HG03520 (cell line): Measurements from ENCODE around the gene CENPO.
"Not testable (repeated sequence)": the region's sequence is repeated elsewhere in the genome, so short reads cannot be mapped to it uniquely, and the experiment has no call there.

Experiments
- ATAC-seq: cut with Tn5 transposase; IDR thresholded peaks from one replicate; pipeline ENCODE4 v1.9.1; 2021; ENCODE audit warnings: mild to moderate bottlenecking, moderate library complexity; ENCODE audit not compliant: unreplicated experiment

Gene CENPO

DNA sequence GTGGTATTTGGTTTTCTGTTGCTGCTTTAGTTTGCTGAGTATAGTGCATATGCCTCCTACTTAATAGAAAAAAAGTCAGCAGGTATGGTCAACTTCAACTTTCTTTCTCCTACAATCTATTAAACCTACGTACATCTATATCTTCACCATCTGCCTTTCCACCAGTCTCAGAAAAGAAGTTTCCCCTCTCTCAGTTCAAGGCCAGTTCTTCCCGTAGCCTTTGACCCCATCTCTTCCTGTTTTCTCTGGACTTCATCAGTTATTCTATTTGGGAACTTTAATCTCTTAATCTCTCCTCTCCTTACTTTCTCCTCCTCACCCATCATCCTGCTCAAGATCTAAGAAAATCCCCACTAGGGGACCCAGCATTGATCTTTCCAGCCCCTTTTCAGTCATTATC is 5.7 kb upstream of the CENPO start:
- no peak for ATAC-seq

DNA sequence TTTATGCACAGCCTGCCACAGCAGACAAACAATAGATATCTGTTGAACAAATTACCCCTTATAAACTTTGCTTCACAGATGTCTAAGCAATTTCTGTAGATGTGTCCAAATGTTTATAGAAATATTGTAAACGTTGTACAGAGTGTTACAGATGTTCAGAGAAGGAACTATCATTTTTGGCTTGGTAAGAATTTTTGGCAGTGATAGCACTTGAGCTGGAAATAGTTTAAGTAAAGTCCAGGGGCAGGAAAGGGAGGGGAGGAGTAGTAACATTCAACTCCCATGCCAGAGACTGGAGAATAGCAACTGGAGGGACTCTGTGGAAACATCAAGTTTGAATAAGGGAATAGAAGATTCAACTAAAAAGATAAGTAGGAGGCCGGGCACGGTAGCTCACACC is 4.4 kb upstream of the CENPO start:
- no peak for ATAC-seq

DNA sequence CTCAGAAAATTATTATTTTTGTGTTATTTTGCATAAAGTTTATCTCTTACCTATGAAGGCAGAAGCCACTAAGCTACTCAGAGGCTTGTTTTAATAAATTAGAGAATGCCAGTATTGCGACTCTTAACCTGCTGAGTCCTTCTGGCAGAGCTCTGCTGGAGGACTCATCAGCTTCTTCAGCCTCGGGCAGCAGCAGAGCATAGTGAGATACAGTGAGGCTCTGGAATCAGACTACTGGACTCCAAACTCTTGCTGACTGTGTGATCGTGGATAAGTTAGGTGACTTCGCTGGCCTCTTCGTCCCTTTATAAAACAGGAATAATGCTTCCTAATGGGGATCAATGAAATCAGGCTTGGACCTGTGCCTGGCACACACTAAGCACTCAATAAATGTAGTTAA is 1.8 kb upstream of the CENPO start:
- no peak for ATAC-seq

DNA sequence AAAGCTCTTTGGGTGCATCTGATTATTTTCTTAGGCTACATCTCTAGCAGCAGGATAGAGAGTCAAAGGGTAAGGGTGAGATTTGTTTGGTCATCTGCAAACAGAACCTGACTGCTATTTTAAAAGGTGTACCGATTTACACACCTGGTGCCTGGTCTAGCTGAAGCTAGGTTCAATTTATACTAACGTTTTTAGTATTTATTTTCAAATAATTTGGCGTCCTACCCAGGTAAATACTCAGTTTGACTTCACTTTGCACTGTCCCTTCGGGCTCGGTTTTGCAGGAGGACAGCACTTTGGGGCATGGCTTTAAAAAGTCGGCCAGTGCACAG is 717 bp upstream of the CENPO start:
- no peak for ATAC-seq

DNA sequence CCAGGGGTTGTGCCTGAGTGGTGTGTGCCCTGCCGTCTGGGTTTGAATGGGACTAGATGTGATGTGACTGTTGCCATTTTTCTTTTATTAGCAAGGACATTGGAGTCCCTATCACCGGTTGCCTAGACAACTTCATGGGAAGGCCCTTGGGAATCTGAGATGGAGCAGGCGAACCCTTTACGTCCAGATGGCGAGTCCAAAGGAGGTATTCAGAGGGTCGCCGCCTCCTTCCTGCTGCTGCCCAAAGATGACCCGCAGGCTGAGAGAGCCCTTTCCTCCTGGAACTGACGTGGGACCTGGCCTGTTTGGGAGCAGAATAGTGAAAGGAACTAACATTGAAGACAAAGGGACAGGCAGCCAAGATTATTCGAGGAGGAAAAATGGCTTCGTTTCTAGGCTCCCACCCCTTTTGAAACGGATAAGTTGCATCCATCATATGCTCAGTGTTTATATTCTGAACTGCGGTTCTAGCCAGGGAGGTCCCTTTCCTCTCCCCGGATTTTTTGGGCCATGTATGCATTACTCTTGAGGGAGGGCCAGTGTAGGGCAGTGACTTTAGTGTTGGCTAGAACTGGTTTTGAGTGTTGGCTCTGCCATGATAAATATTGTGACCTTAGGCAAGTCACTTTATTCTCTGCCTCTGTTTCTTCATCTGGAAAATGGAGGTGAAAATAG is 673 bp downstream of the CENPO start:
- ATAC-seq, result peak; percentile 1

DNA sequence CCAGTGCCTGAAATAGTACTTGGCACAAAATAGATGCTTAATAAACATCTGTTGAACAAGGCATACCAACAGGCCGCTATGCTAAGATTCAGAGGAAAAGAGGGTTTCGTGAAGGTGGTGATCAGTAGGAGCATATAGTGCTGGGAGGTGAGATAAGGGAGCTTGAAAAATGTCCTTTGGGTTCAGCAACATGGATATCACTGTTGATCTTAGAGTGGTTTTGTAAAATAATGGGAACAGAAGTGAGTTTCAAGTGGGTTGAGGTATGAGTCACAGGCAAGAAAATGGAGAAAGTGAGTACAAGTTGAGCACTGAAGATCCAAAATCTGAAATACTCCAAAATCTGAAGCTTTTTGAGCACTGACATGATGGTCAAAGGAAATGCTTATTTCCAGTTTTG is 4.4 kb downstream of the CENPO start:
- no peak for ATAC-seq

DNA sequence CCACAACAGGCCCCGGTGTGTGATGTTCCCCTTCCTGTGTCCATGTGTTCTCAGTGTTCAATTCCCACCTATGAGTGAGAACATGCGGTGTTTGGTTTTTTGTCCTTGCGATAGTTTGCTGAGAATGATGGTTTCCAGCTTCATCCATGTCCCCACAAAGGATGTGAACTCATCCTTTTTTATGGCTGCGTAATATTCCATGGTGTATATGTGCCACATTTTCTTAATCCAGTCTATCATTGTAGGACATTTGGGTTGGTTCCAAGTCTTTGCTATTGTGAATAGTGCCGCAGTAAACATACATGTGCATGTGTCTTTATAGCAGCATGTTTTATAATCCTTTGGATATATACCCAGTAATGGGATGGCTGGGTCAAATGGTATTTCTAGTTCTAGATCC is 7.3 kb downstream of the CENPO start:
- ATAC-seq, result not testable (repeated sequence)

DNA sequence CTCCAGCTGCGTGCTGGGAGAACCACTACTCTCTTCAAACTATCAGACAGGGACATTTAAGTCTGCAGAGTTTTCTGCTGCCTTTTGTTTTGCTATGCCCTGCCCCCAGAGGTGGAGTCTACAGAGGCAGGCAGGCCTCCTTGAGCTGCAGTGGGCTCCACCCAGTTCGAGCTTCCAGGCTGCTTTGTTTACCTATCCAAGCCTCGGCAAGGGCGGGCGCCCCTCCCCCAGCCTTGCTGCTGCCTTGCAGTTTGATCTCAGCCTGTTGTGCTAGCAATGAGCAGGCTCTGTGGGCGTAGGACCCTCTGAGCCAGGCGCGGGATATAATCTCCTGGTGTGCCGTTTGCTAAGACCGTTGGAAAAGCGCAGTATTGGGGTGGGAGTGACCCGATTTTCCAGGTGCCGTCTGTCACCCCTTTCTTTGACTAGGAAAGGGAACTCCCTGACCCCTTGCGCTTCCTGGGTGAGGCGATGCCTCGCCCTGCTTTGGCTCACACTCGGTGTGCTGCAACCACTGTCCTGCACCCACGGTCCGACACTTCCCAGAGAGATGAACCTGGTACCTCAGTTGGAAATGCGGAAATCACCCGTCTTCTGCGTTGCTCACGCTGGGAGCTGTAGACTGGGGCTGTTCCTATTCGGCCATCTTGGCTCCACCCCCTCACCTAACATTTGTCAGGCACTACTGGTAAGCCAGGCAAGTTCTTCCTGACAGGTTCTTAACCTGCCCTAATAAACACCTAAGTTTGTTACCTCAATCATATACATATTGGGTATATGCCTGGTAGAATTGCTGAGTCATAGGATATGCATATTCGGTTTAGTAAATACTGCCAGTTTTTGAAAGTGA is 12.8 kb downstream of the CENPO start:
- not testable (repeated sequence) for ATAC-seq

DNA sequence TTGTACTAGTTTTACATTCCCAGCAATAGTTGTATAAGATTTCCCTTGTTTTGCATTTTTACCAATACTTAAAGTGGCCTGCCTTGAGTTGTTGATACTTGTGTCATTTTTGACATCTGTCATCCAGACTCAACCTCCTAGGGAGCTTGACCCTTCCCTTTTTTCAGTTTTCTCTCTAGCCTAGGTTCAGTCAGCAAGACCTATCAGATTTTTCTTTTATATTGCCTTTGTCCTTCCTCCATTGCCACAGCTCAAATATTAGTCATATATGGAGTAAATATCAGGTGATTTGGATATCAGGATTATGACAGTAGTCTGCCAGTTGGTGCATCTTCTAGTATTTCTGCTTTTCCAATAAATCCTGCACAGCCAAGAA is 13.4 kb downstream of the CENPO start:
- no peak for ATAC-seq

DNA sequence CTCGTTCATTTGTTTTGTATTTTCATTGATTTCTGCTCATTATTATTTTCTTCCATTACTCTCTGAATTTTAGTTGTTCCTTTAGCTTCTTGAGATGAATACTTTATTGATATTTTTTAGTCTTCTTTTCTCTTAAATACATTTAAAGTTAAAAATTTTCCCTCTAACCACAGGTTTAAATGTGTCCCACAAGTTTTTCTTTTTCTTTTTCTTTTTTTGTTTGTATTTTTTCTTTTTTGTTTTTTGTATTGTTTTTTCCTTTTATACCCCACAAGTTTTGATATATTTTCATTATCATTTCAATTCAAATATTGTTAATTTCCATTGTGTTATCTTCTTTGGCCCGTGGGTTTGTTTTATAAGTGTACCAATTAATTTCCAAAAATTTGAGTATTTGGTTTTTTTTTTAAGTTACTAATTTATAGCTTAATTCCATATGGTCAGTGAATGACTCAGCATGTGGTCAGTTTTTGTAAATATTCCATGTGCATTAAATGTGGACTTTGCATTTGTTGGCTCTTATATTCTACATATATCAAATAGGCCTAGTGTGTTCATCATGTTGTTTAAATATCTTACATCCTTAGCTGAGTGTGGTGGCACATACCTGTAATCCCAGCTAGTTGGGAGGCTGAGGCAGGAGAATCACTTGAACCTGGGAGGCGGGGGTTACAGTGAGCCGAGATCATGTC is 16.2 kb downstream of the CENPO start:
- ATAC-seq, result no peak

DNA sequence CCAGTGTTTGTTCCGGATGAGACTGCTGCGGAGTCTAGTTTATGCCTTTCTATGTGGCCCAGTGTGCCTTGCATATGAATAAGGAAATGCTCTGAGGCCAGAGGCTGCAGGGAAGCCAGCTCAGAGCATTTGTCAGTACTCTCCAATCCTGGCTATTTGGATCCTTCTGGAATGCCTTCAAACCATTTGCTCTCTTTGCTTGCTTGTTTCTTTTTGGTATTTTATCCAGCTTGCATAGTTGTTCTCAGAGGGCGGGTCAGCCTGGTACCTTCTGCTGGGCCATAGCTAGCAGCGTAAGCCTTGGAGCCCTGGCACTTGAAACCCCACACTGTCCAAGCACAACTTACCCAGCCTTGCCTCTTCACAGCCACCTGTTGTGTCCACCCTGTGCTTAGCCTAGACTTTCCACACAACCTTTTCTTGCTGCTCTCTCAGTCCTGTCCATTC is 20.5 kb downstream of the CENPO start:
- no peak for ATAC-seq

DNA sequence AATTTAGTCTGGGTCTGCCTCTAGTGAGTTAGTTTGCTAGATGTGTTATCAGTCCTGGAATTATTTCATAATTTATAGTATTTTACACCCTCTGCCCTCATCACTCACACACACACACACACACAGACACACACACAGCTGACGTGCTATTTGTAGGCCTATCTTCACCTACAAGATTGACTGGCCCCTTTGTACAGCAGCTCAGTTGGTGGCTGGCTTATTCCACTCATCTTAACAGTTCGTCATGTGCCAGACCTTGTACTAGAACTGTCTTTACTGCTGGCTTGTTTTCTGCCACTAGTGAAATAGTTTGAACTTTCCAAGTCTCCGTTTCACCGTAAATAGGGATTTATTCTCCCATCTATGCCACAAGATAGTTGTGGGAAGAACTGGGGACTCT is 21.3 kb downstream of the CENPO start:
- no peak for ATAC-seq

DNA sequence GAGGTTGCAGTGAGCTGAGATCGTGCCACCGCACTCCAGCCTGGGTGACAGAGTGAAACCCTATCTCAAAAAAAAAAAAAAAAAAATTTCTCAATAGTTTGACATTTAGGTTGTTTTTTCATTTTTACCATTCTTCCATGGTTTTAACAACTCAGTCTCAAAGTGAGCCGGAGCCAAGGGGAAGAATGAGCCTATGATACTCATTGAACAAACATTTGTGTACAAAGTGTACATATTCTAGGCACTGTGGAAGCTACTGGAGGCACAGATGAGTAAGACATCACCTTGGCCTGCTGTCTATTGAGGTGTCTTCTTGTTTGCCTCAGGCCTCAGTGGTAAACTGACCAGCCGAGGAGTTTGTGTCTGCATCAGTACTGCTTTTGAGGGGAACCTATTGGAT is 21.9 kb downstream of the CENPO start:
- ATAC-seq, result no peak

DNA sequence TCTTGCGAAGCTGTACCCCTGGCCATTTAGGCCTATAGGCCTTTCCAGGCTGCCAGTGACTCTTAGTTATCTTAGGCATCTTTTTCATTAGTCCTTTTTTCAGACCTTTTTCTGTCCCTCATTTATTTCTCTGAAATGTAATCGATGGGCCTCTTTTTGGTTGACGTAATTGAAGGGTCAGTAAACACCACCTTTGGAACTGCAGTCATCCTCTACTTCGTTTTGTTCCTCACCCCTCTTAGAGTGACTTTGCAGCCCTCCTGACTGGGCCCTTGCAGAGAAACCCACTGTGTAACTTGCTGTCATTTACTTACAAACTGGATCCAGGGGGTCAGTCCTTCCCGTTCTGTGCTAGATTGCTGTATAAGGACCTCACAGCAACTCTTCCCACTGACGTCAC is 23.2 kb downstream of the CENPO start:
- no peak for ATAC-seq

DNA sequence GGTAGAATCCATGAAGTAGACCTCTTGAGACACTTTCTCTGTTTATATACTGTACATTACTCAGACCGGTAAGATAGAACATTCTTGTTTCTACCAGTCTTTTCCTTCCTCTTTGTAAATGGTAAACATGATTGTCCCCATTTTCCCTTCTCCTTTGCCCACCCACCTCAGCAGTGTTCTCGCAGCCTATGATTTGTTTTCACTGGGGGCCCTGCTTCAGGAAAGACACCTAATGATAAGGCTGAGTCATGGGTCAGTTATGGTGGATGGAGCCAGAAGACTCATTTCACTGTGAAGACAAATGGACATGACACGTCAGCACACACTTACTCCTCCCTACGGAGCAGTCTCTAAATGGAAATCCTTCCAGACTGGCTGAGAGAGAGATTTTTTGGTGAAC is 23.7 kb downstream of the CENPO start:
- ATAC-seq, result no peak

DNA sequence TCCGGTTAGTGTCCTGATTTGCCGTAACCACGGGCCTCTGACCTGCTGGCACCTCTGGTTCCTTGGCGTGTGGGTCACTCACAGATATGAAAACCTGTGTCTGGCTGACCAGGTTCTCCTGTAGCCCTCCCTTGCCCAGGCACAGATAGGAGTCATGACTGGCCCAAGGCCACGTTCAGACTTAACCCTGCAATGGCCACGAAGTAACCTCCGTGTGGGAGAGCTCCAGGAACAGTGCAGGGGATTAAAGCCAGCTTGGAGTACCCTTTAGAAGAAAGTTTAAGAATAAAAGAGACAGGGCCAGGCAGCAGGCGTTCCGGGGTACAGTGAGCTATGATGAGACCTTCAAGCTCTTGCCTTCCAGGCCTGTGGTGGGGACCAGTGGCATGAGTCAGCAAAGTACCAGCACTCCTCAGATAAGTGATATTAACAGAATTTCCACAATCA is 25.5 kb downstream of the CENPO start:
- ATAC-seq, result no peak

DNA sequence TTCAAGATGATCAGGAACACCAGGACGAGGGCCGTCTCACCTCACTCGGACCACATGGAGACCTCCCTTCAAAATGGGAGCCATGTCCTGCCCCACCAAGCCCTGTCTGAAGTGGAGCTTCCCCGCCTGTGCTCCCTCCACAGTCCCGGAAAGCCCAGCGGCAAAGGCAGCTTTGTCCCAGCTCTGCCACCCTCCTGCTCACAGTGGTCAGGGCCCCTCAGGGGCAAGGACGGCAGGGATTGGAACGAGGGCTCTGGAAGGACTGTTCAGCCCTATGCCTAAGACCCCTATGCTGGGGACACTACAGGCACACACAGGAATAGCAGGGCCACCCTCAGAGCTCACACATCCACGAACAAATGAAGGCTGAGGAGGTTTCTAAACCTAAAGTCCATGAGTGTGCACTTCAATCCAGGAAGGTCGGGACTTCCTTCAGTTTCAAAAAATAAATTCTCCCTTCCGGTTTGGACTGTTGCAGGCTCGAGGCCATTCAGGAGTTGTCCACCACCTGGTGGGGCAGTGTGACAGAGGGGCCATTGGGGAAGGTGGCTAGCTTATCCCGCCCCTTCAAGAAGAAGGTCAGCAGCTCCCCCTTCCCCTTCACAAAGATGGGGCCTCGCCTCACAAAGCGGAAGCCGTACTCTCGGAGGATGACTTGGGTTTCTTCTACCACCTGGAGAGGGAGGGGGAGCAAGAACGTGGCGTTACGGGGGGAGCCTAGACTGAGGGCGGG is 26.4 kb downstream of the CENPO start:
- no peak for ATAC-seq

DNA sequence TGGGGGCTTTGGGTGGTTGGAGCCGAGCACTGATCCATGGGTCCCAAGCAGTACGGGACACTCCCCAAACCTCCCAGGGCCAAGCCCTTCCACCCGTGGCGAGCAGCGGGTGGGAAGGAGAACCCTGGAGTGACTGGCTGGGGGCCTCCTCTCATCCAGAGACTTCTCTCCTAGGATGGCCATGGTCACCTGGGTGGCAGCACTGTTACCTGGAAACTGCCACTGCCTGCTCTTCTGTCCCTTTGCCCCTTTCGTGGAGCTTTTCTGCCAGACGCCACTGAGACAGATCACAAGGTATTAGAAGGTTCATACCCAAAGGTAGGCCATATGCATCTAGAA is 26.9 kb downstream of the CENPO start:
- ATAC-seq, result no peak

DNA sequence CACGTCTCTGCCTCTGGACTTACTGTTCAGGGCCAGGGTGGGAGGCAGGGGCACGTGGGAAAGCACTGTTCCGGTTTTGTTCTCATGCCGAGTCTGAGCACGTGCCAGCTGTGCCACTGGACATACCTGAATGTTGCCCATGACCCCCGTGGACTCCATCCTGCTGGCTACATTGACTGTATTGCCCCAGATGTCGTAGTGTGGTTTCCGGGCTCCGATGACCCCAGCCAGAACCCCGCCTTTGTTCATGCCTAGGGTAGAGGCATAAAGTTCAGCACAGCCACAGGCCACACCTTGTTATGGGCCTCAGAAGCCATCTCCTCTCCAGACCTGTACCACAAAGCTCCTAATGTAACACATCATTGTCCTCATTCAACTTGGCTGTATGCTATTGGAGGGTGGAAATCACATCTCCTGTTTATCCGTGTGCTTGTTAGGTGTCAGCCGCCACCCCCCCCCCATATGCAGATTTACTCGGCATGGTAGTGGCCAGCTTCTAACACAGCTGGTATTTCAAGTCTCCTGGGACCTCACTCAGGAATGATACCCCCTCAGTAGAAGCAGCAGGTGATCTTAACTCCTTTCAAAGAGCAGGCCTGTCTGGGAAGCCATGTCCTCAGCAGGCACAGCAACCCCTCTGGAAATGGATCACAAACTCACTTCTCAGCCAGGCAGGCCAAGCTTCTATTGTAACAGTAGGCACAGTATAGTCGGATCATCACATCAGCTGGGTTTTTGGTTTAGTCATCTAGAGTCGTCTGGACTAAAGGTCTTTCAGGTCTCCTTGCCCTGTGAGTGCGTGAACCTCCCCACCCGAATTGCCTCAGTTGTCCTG is 27.6 kb downstream of the CENPO start:
- ATAC-seq, result no peak

DNA sequence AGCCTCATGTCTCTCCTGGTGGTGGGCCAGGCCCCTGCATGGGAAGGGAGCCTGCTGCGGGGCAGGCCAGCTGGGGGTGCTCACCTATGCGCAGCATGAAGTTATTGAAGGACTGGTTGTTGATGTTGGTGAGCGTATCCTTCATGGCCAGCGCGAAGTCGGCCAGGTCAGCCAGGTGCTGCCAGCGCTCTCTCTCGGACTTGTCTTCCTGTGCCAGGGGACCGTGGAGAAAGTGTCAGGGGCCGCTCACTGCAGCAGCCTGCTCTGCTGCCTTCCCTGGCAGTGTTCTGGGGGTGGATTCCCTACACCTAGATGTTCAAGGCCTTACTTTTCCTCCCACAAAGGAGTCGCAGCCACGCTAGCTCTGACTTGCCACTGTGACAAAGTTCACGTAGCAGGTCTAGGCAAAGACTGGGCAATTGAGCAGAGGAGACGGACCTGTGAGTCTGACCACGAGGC is 28.2 kb downstream of the CENPO start:
- ATAC-seq, result no peak
